NB4 (cell line): ENCODE measurements around the gene ANKRD11.

ENCODE experiments used
- DNase-seq: peaks from one replicate; pipeline ENCODE4 v3.0.0; 2010; ENCODE audit warnings: low read depth
- H3K4me3 ChIP-seq: one replicate; pipeline ENCODE4 v1.5.1; 2011; ENCODE audit warnings: mild to moderate bottlenecking, low read depth, low read length, moderate library complexity
- CTCF ChIP-seq: IDR thresholded peaks from one replicate; pipeline ENCODE4 v1.5.1; 2012; ENCODE audit warnings: low read depth, low read length
- MAX ChIP-seq: IDR thresholded peaks from 2 replicates; pipeline ENCODE4 v1.6.1; 2011; ENCODE audit warnings: low read depth, low read length
- MYC ChIP-seq: IDR thresholded peaks from 2 replicates; pipeline ENCODE4 v1.6.1; 2011; ENCODE audit warnings: low read depth, low read length
- POLR2A ChIP-seq: IDR thresholded peaks from 2 replicates; pipeline ENCODE4 v1.6.1; 2011; ENCODE audit warnings: mild to moderate bottlenecking; ENCODE audit not compliant: insufficient read length; ENCODE audit errors: extremely low read depth

Gene ANKRD11

GRCh38 chr16:89361751-89362539, 128.4 kb downstream of the ANKRD11 start:
- peak; percentile 39 for DNase-seq
- no peak overlapping the region for H3K4me3 ChIP-seq
- TF ChIP-seq MYC (no peak), MAX (peak; percentile 93)

DNA sequence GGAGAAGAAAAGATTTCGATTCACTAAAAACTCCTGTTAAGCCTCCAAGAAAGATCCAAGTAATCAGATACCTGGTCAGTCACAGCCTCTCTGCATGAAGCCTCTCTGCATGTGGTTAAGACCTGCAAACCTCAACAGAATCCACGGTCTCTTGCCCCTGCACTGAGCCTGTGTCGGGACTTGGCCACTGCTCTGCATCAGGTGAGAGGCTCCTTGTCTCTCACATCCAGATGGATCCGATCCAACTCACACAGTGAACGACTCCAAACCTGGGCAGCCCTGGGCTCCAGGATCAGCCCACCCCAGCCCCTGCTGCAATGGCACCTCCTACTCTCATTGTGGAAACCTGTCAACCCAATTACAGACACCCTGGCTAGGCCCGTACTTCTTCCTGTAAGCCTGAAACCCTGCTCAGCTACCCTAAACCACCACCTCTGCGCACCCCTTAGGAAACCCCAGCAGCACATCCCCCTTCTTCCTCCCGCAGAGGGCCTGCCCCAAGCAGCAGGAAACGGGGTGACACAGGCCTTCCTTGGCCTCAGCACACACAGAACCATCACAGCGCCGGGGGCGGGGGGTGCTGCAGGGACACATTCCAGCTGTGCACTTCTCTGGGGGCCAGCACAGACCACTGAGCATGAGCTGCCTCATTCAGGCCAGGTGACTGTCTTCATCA, 129.5 kb downstream of the ANKRD11 start:
- no peak overlapping the region for H3K4me3 ChIP-seq
- no peak for TF ChIP-seq MAX
- peak; percentile 77 for DNase-seq

- no peak for TF ChIP-seq POLR2A
- no peak overlapping the region for H3K4me3 ChIP-seq
- DNase-seq, result no peak
These were observed 130.9 kb downstream of the ANKRD11 start for GRCh38 chr16:89359264-89360147.

GRCh38 chr16:89358030-89359005, 132.0 kb downstream of the ANKRD11 start:
- peak; percentile 66 for DNase-seq
- TF ChIP-seq CTCF, result no peak
- TF ChIP-seq MYC, result peak; percentile 45
- TF ChIP-seq POLR2A, result no peak
- peak; percentile 86 for TF ChIP-seq MAX
- H3K4me3 ChIP-seq, result no peak overlapping the region

- H3K4me3 ChIP-seq, result no peak overlapping the region
- no peak for DNase-seq
- TF ChIP-seq MAX, result no peak
- TF ChIP-seq CTCF, result no peak
- no peak for TF ChIP-seq POLR2A
- TF ChIP-seq MYC, result no peak
These were observed 133.1 kb downstream of the ANKRD11 start for GRCh38 chr16:89357055-89357816.

DNA sequence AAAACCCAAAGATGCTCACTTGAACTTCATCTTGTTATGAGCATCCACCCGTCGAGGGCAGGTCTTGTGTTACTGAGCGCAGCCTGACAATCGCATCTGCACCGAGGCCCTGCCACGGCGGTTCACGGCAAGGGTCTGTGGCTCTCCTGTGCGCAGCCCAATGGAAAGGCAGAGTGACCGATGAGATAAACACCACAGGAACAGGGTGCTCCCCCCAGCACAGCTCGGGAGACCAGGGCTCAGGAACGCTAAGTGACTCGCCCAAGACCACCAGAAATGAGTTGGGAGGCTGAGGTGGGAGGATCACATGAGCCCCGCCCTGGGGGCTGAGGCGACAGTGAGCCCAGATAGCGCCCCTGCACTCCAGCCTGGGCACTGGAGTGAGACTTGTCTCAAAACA, 134.7 kb downstream of the ANKRD11 start:
- no peak overlapping the region for H3K4me3 ChIP-seq
- no peak for DNase-seq
- no peak for TF ChIP-seq MAX
- no peak for TF ChIP-seq MYC
- TF ChIP-seq CTCF, result no peak
- no peak for TF ChIP-seq POLR2A
